NCI-H82 treated with DMSO at 0.1 percent for 48 hours (cell line): ENCODE results near the gene ACSBG1.
A peak's percentile ranks its signal among the peaks of the same experiment; 100 is the strongest.

Experiments
- DNase-seq: peaks from one replicate; lab custom pipeline; 2025; ENCODE audit not compliant: unreplicated experiment; lab: John Stamatoyannopoulos, UW

The ACSBG1 gene

GRCh38 chr15:78234515-78235040 lies at the start of gene ACSBG1:
Gene ACSBG1 (minus strand): TSS chr15:78234565. CDS start chr15:78234501, 64 bp downstream.
- no peak for DNase-seq

- no peak for DNase-seq
These were observed 48.0 kb upstream of the ACSBG1 start for GRCh38 chr15:78282324-78282723.

- no peak for DNase-seq
These were observed 46.1 kb upstream of the ACSBG1 start for GRCh38 chr15:78280319-78281072.

- no peak for DNase-seq
These were observed 41.9 kb upstream of the ACSBG1 start for GRCh38 chr15:78276064-78276943.

- no peak for DNase-seq
These were observed 40.6 kb upstream of the ACSBG1 start for GRCh38 chr15:78274994-78275393.

GRCh38 chr15:78272776-78273175 lies 38.4 kb upstream of the ACSBG1 start:
- DNase-seq: peak; percentile 15

- DNase-seq: no peak
These were observed 38.0 kb upstream of the ACSBG1 start for GRCh38 chr15:78272316-78272715.

- DNase-seq: no peak
These were observed 32.4 kb upstream of the ACSBG1 start for GRCh38 chr15:78266806-78267205.

- DNase-seq: no peak
These were observed 31.9 kb upstream of the ACSBG1 start for GRCh38 chr15:78266229-78266628.

GRCh38 chr15:78265752-78266224 lies 31.4 kb upstream of the ACSBG1 start:
- DNase-seq: no peak

GRCh38 chr15:78265137-78265460 lies 30.7 kb upstream of the ACSBG1 start:
- DNase-seq: no peak

- DNase-seq: no peak
These were observed 30.2 kb upstream of the ACSBG1 start, which contains the start of gene DNAJA4 for GRCh38 chr15:78264304-78265136. Gene DNAJA4 (plus strand): TSS chr15:78264562. CDS start chr15:78264764, 202 bp downstream.

- no peak for DNase-seq
These were observed 29.5 kb upstream of the ACSBG1 start for GRCh38 chr15:78263907-78264303.

- DNase-seq: no peak
These were observed 29.0 kb upstream of the ACSBG1 start for GRCh38 chr15:78263351-78263781.

- no peak for DNase-seq
These were observed 26.7 kb upstream of the ACSBG1 start for GRCh38 chr15:78261062-78261461.

- no peak for DNase-seq
These were observed 26.1 kb upstream of the ACSBG1 start for GRCh38 chr15:78260489-78260888.

- DNase-seq: no peak
These were observed 24.9 kb upstream of the ACSBG1 start for GRCh38 chr15:78259232-78259631.

- no peak for DNase-seq
These were observed 23.3 kb upstream of the ACSBG1 start for GRCh38 chr15:78257681-78258080.

- no peak for DNase-seq
These were observed 21.7 kb upstream of the ACSBG1 start for GRCh38 chr15:78256044-78256437.

GRCh38 chr15:78255421-78256043 lies 21.2 kb upstream of the ACSBG1 start:
- DNase-seq: no peak
